CD4-positive, alpha-beta memory T cell (primary cell): ENCODE measurements around the gene SFXN5. TPM values are rescaled to one million over a fixed set of nuclear protein-coding genes. Genes with fewer than 3 reads are reported as not detected.

Source experiments
- CTCF ChIA-PET: fragments of 350-600 bp; sonication (Branson Sonifier 250); formaldehyde crosslinking; loops from one replicate; lab custom pipeline; 2021; ENCODE audit warnings: inconsistent platforms; ENCODE audit not compliant: partially characterized antibody; lab: Charles Lee
- POLR2A ChIA-PET: fragments of 350-600 bp; sonication (Branson Sonifier 250); formaldehyde crosslinking; loops from one replicate; lab custom pipeline; 2021; ENCODE audit not compliant: partially characterized antibody; lab: Charles Lee
- DNase-seq, 5 donors: peaks; one replicate each; pipeline versions ENCODE4 v3.0.0 to v3.0.0-alpha.2; 2020 to 2022; ENCODE audit warnings: mixed read lengths in 1 of 5
- H3K27ac ChIP-seq: one replicate; pipeline ENCODE4 v1.7.0; 2013; ENCODE audit warnings: low read depth, low read length
- H3K27me3 ChIP-seq: 2 replicates; pipeline ENCODE4 v1.7.0; 2013; ENCODE audit warnings: mild to moderate bottlenecking, low read length, moderate library complexity; ENCODE audit not compliant: insufficient read depth
- H3K36me3 ChIP-seq: 2 replicates; pipeline ENCODE4 v1.7.0; 2013; ENCODE audit warnings: mild to moderate bottlenecking, low read length, moderate library complexity; ENCODE audit not compliant: insufficient read depth
- H3K4me1 ChIP-seq: 2 replicates; pipeline ENCODE4 v1.7.0; 2013; ENCODE audit warnings: mild to moderate bottlenecking, low read length, moderate library complexity; ENCODE audit not compliant: insufficient read depth
- H3K4me3 ChIP-seq, 2 donors: one replicate each; pipeline ENCODE4 v1.7.0; 2013; ENCODE audit warnings: low read length in 2 of 2, mild to moderate bottlenecking in 1 of 2
- H3K9me3 ChIP-seq, 2 donors: one replicate each; pipeline ENCODE4 v1.7.0; 2013; ENCODE audit warnings: low read length in 2 of 2, control low read depth in 1 of 2; ENCODE audit not compliant: control insufficient read depth in 1 of 2
- H3K27ac Mint-ChIP-seq, 7 donors: one replicate each; pipeline ENCODE4 v1.8.0; 2020 to 2021; ENCODE audit warnings: mixed read lengths in 7 of 7, mild to moderate bottlenecking in 6 of 7, inconsistent platforms in 3 of 7, moderate library complexity in 3 of 7
- H3K27me3 Mint-ChIP-seq, 2 donors: one replicate each; pipeline ENCODE4 v1.8.0; 2020 to 2021; ENCODE audit warnings: mixed read lengths in 2 of 2
- H3K36me3 Mint-ChIP-seq, 2 donors: one replicate each; pipeline ENCODE4 v1.8.0; 2020 to 2021; ENCODE audit warnings: mixed read lengths in 2 of 2, inconsistent platforms in 1 of 2, mild to moderate bottlenecking in 1 of 2
- H3K4me1 Mint-ChIP-seq, 4 donors: one replicate each; pipeline ENCODE4 v1.8.0; 2020 to 2021; ENCODE audit warnings: mixed read lengths in 4 of 4, mild to moderate bottlenecking in 1 of 4
- H3K4me3 Mint-ChIP-seq, 8 donors: one replicate each; pipeline ENCODE4 v1.8.0; 2020 to 2021; ENCODE audit warnings: mixed read lengths in 8 of 8, mild to moderate bottlenecking in 7 of 8, moderate library complexity in 6 of 8, inconsistent platforms in 3 of 8
- H3K9me3 Mint-ChIP-seq, 8 donors: one replicate each; pipeline ENCODE4 v1.8.0; 2020 to 2021; ENCODE audit warnings: mixed read lengths in 8 of 8, mild to moderate bottlenecking in 5 of 8, inconsistent platforms in 3 of 8, moderate library complexity in 1 of 8
- intact Hi-C: fragments of 100-400 bp; cut with micrococcal nuclease; formaldehyde crosslinking; loops from one replicate; pipeline ENCODE4 v1.15.1; 2023
- polyA plus RNA-seq, 2 donors: library from polyadenylated mRNA; unstranded; fragments of 300-500 nt; fragmentation: Illumina TruSeq; gene quantifications; one replicate each; pipeline ENCODE4 v1.2.3, GENCODE V29; 2021
- total RNA-seq, 2 experiments: library from RNA; stranded (reverse); gene quantifications; one replicate each; pipeline ENCODE4 v1.2.3, GENCODE V29; 2021

SFXN5 gene
- total and polyA plus RNA-seq, 4 experiments from 2014 or later = 0.95 to 10.0 (median 4.1) TPM

DNA sequence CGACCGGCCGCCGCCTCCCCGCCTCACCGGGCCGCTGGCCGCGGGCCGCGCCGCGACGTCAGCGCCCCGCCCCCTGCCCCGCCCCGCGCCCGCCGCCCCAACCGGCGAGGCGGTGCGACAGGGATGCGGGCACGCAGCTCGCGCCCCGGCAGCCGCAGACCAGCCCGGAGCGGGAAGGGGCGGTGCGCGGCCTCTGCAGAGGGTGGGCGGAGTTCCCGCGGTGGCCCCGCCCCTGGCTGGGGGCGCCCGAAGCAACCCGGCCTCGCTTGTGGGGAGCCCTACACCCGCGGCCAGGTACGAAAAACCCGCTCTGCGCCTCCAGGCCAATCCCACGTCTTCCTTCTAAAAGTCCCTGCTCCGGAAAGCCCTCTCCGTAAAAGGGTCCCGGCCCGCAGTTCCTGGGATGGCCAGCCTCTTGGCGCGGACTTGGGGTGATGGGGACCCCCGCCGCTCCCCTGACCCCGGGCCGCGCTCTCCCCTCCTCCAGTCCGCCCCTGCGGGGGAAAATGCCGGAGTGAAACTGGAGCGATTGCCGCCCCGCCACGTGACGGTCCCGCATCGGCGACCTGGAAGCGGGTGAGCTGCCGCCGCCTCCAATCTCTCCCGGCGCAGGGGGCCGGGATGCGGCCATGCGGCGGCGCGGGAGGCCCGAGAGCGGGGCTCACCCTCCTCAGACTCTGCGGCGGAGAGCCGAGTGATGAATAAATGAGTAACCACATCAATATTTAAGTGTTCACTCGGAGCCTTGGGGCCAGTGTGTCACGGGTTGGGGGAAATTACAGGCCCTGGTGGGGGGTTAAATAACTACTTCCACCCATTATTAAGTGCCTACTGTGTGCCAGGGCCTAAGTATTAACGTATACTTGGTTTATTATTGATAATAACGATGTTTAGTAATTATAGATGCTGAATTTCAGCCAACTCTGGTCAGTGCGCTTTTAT, 41.7 kb upstream of the SFXN5 start, which contains the start of gene RAB11FIP5:
RAB11FIP5 (minus strand) TSS at position 36 of the 942 bp plus-strand sequence. CDS start 171 bp downstream, outside the sequence.
- H3K9me3 Mint-ChIP-seq = no peaks in the 10 kb centered on the region
- peak within 1 kb of the TSS in 1 of 2 donors; percentile 65 for H3K4me3 ChIP-seq
- H3K4me1 ChIP-seq = peaks cover 30% of the 10 kb centered on the region
- ChIA-PET POLR2A (interaction anchor here (1.0 to 2.7 kb wide), 3 partner anchors 42 to 115 kb away, joined by 3 to 9 read pairs (median 4); partner anchors contain the start of gene SFXN5), CTCF (interaction anchor here (1.0 to 3.6 kb wide), 7 partner anchors 11 to 99 kb away, joined by 3 to 19 read pairs (median 4); no protein-coding TSS in a partner anchor)
- H3K27ac Mint-ChIP-seq = peak within 1 kb of the TSS; percentile 29 to 90 (median 85)
- intact Hi-C loops = loop anchor here (1.0 kb wide), 2 partner anchors 42 to 64 kb away; partner anchors contain the start of gene SFXN5
- peak within 1 kb of the TSS; percentile 84 to 91 (median 89) for H3K4me3 Mint-ChIP-seq
- DNase-seq = peak; percentile 76 to 83 (median 82)
- H3K27me3 Mint-ChIP-seq = no peaks in the 10 kb centered on the region
- peaks cover 17 to 39% (median 27%) of the 10 kb centered on the region in 4 donors for H3K4me1 Mint-ChIP-seq
- H3K9me3 ChIP-seq = no peaks in the 10 kb centered on the region
- no peaks in the 10 kb centered on the region for H3K36me3 Mint-ChIP-seq
- peak within 1 kb of the TSS; percentile 60 for H3K27ac ChIP-seq
- H3K27me3 ChIP-seq = no peaks in the 10 kb centered on the region
- H3K36me3 ChIP-seq = no peaks in the 10 kb centered on the region

DNA sequence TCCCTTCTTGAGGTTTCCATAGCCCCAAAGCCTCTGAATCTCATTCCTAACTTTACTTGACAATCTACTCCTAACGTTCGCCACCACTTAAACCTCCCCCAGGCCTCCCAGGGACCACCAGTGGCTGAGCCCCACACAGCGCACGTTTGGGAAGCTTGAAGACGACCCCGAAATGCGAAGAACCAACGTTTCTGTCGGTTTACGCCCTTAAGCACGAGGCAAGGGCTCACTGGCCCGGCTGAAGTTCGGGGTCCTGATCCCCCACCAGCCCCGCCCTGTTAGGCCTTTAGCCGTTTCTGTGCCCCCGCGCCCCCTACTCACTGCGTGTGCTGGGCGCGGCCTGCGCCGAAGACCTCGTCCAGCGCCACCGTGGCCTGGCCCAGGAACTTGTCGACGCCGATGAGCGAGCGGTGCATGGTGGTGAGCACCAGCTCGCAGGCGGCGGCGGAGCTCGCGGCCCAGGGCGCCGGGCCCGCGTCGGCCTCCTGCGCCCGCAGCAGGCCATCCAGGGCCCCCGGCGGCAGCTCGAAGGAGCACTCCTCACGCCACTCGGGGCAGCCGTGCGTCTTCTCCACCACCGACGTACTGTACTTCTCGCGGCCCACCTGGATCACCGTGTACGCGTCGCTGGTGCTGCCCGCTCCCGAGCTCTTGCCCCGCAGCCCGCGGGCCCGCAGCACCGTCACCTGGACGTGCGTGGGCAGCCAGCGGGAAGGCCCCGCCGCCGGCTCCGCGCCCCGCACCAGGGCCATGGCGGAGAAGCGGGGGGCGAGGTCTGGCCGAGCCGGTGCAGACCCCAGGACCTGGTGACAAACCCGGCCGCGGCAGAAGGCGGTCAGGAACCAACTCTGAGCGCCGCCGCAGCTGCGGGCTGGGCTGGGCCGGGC, 40.8 kb upstream of the SFXN5 start:
- Mint-ChIP-seq H3K27ac (peak overlapping the region; percentile 29 to 90 (median 85)), H3K27me3 (no peaks in the 10 kb centered on the region), H3K9me3 (no peaks in the 10 kb centered on the region), H3K4me3 (peak overlapping the region; percentile 84 to 91 (median 89)), H3K4me1 (peaks cover 21 to 48% (median 33%) of the 10 kb centered on the region in 4 donors), H3K36me3 (no peaks in the 10 kb centered on the region)
- CTCF ChIA-PET = interaction anchor here (1.1 to 3.6 kb wide), 4 partner anchors 10 to 100 kb away, joined by 3 to 19 read pairs (median 4); no protein-coding TSS in a partner anchor
- Histone ChIP-seq H3K4me3 (peak overlapping the region in 1 of 2 donors; percentile 65), H3K27ac (peak overlapping the region; percentile 49), H3K9me3 (no peaks in the 10 kb centered on the region), H3K4me1 (peaks cover 39% of the 10 kb centered on the region), H3K27me3 (no peaks in the 10 kb centered on the region), H3K36me3 (no peaks in the 10 kb centered on the region)
- intact Hi-C loops = no loop called here
- POLR2A ChIA-PET = interaction anchor here (1.0 to 2.7 kb wide), 3 partner anchors 41 to 115 kb away, joined by 3 to 9 read pairs (median 8); partner anchors contain the start of gene SFXN5
- peak in 4 of 5 donors; percentile 37 to 42 (median 38) for DNase-seq

DNA sequence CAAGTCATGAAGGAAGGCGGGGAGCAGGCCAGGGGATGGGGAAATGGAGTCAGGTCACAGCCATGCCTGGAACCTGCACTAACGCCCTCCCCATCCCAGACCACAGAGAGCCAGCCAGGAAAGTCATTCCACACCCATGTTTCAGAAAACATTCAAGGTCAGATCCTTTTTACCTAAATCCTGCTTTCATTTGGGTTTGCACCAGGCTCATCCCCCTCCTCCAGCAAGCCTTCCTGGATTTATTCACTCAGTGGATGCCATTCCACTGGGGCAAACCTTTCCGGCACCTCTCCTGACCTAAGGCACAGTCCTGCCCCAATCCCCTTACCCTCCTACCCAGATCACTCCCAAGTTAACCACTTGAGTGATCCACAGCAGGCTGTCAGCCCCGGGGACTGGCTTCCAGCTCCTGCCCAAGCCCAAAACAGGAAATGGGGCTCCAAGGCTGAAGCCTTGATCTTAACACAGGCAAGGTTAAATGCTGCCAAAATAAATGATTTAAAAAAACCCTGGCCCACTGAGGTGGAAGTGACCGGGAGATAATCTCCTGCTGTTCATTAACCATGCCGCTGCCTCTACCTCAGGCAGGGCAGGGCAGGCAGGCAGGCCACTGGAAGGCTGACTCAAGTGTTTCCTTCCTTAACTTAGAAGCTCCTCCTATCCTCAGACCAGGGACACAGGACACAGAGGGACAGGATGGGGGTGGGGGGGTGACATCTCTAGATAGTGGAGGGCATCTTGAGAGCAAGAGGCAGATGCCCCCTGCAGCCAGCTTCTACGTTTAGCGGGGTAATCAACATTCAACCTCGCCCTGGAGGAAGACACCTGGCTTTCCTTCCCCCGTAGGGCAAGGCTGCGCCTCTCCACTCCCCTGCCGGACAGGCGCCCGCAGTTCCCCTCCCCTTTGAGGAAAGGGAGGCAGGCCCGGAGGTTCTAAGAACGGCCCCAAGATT, 39.8 kb upstream of the SFXN5 start:
- no peaks in the 10 kb centered on the region for H3K36me3 ChIP-seq
- H3K27ac ChIP-seq = peak overlapping the region; percentile 49
- H3K4me3 Mint-ChIP-seq = peak overlapping the region; percentile 84 to 91 (median 89)
- peak in 2 of 5 donors; percentile 7 to 9 for DNase-seq
- ChIA-PET CTCF (interaction anchor here (1.0 to 3.6 kb wide), 5 partner anchors 9 to 101 kb away, joined by 3 to 19 read pairs (median 4); no protein-coding TSS in a partner anchor), POLR2A (interaction anchor here (1.1 to 1.2 kb wide), 2 partner anchors 40 to 66 kb away, joined by 3 to 8 read pairs; partner anchors contain the start of gene SFXN5)
- no peaks in the 10 kb centered on the region for H3K36me3 Mint-ChIP-seq
- H3K27me3 ChIP-seq = no peaks in the 10 kb centered on the region
- H3K27ac Mint-ChIP-seq = peak overlapping the region; percentile 81 to 90 (median 85)
- intact Hi-C loops = no loop called here
- peak overlapping the region in 1 of 2 donors; percentile 65 for H3K4me3 ChIP-seq
- H3K9me3 Mint-ChIP-seq = no peaks in the 10 kb centered on the region
- H3K27me3 Mint-ChIP-seq = no peaks in the 10 kb centered on the region
- H3K9me3 ChIP-seq = no peaks in the 10 kb centered on the region
- H3K4me1 Mint-ChIP-seq = peaks cover 25 to 56% (median 40%) of the 10 kb centered on the region in 4 donors
- H3K4me1 ChIP-seq = peaks cover 45% of the 10 kb centered on the region

DNA sequence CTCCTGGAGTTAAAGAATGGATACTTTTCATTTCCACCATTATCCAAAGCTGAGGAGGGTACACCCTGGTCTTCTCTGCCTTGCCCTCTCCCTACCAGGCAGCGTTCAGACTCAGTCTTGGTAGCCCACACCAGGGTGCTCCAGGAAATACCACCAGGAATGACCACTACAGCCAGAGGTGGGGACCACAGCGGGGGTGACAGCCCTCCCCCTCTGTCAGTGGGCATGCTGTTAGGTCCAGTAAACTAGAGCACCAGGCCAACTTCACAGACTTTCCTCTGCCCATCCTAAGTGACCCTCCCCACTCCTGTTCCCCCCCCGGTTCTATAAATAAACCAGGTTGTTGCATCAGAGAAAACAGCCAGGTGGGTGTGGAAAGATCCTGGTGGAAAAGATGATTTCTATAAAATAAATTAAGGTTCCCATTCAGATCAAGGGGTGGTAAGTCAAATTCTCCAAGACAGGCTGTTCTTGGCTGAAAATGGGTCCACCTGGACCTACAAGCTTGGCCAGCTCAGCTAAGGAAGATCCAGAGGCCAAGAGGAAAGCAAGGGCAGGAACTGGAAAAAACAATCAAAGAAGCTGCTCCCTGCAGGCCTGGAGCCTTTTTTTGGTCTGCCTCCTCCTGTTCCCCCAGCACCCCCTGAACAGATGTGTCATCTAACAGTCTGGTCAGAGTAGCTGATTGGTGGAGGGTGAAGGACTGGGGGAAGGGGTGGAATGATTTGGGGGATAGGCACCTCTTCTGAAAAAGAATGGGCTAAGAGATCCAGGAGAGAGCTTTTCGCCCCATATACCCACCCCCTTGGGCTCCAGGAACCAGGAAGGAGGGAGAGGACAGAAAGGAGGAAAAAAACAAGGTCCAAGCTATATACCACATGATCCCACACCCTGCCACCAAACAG, 38.9 kb upstream of the SFXN5 start:
- H3K27me3 ChIP-seq = no peaks in the 10 kb centered on the region
- DNase-seq = no peak
- H3K4me1 ChIP-seq = peaks cover 45% of the 10 kb centered on the region
- Mint-ChIP-seq H3K4me1 (peaks cover 25 to 57% (median 42%) of the 10 kb centered on the region in 4 donors), H3K9me3 (no peaks in the 10 kb centered on the region), H3K27me3 (no peaks in the 10 kb centered on the region), H3K27ac (peak overlapping the region in 5 of 7 donors; percentile 4 to 89 (median 84)), H3K36me3 (no peaks in the 10 kb centered on the region), H3K4me3 (peak overlapping the region; percentile 84 to 91 (median 89))
- intact Hi-C loops = no loop called here
- ChIA-PET CTCF (interaction anchor here (1.0 to 3.5 kb wide), 3 partner anchors 25 to 67 kb away, joined by 3 to 13 read pairs (median 6); no protein-coding TSS in a partner anchor), POLR2A (interaction anchor here (1.2 kb wide), 1 partner anchor 39 kb away, joined by 3 read pairs; the partner anchor contains the start of gene SFXN5)
- no peak overlapping the region for H3K27ac ChIP-seq
- no peaks in the 10 kb centered on the region for H3K9me3 ChIP-seq
- H3K36me3 ChIP-seq = no peaks in the 10 kb centered on the region
- H3K4me3 ChIP-seq = no peak overlapping the region

DNA sequence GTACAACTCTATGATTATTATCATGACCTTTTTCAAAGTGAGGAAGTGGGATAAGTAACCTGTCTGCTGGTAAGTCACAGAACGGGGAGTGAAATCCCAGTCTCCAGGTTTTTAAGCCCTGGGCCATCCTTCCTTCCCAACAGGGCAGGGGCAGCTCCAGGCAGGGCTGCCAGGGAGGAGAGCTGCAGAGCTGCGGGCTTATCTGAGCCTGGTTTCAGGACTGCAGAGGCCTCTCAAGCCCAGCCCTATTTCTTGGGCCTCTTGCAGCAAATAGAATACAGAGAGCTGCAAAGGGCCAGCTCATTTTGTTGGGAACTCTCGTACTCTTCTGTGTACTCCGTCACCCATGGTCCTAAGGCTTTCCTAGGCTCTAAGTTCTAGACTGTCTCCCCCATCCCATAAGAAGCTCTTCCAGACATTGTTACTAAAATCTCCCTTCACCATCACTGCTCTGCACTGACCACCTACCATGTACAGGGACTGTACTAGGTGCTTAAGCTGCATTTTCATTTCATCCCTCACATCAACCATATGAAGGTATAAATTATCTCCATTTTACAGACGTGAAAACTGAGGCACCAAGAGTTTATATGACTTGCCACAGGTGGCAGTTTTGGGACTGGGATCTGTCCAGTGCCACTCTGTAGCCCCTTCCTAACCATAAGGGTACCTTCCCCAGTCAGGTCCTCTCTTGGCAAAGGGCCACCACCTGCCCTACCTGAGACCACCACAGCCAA, 38.1 kb upstream of the SFXN5 start:
- Mint-ChIP-seq H3K27me3 (no peaks in the 10 kb centered on the region), H3K4me1 (peaks cover 28 to 62% (median 43%) of the 10 kb centered on the region in 4 donors), H3K9me3 (no peaks in the 10 kb centered on the region), H3K36me3 (no peaks in the 10 kb centered on the region), H3K27ac (peak overlapping the region in 4 of 7 donors; percentile 0 to 89 (median 51)), H3K4me3 (peak overlapping the region in 2 of 8 donors; percentile 2 to 32)
- H3K36me3 ChIP-seq = no peaks in the 10 kb centered on the region
- no peak for DNase-seq
- H3K27me3 ChIP-seq = no peaks in the 10 kb centered on the region
- POLR2A ChIA-PET = no interaction called here
- intact Hi-C loops = no loop called here
- peaks cover 45% of the 10 kb centered on the region for H3K4me1 ChIP-seq
- H3K27ac ChIP-seq = no peak overlapping the region
- no peaks in the 10 kb centered on the region for H3K9me3 ChIP-seq
- CTCF ChIA-PET = interaction anchor here (0.8 to 3.5 kb wide), 3 partner anchors 22 to 68 kb away, joined by 3 to 13 read pairs (median 6); no protein-coding TSS in a partner anchor
- H3K4me3 ChIP-seq = no peak overlapping the region
